DMS53 (cell line): ENCODE results near the gene TIGD1.

Experiments used
- DNase-seq: peaks from one replicate; lab custom pipeline; 2025; lab: John Stamatoyannopoulos, UW

Gene TIGD1

GRCh38 chr2:232501794-232502390 lies 48.5 kb downstream of the TIGD1 start:
- no peak for DNase-seq

- no peak for DNase-seq
These were observed 49.0 kb downstream of the TIGD1 start for GRCh38 chr2:232501331-232501771.

- no peak for DNase-seq
These were observed 51.9 kb downstream of the TIGD1 start for GRCh38 chr2:232498452-232498851.
